ENCODE results near the gene MYO9B.

Gene MYO9B

GRCh38 chr19:17171874-17172273 lies 96.3 kb downstream of the MYO9B start:
- H3F3A ChIP-seq (ENCODE audit: insufficient read depth): no peaks in the 10 kb centered on the region
- H3K27me3 ChIP-seq (ENCODE audit: low read length): no peaks in the 10 kb centered on the region
- no peaks in the 10 kb centered on the region for H3K9me3 ChIP-seq (ENCODE audit: insufficient read depth, low read length)
- H3K27ac ChIP-seq (ENCODE audit: low read depth, low read length): no peak overlapping the region
- H3K9me2 ChIP-seq (replicated peaks; ENCODE audit: insufficient read depth, low read length): no peaks in the 10 kb centered on the region
- no peak for TF ChIP-seq EZH2phosphoT487 (conservative IDR thresholded peaks at IDR 0.05; ENCODE audit: low read length)
- TF ChIP-seq, protein P1, sequence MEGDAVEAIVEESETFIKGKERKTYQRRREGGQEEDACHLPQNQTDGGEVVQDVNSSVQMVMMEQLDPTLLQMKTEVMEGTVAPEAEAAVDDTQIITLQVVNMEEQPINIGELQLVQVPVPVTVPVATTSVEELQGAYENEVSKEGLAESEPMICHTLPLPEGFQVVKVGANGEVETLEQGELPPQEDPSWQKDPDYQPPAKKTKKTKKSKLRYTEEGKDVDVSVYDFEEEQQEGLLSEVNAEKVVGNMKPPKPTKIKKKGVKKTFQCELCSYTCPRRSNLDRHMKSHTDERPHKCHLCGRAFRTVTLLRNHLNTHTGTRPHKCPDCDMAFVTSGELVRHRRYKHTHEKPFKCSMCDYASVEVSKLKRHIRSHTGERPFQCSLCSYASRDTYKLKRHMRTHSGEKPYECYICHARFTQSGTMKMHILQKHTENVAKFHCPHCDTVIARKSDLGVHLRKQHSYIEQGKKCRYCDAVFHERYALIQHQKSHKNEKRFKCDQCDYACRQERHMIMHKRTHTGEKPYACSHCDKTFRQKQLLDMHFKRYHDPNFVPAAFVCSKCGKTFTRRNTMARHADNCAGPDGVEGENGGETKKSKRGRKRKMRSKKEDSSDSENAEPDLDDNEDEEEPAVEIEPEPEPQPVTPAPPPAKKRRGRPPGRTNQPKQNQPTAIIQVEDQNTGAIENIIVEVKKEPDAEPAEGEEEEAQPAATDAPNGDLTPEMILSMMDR (IDR thresholded peaks at IDR 0.05; ENCODE audit: insufficient read depth, low read length, poor library complexity, severe bottlenecking): no peak
- no peaks in the 10 kb centered on the region for H4K20me1 ChIP-seq (ENCODE audit: low read depth, low read length)
- 0 out of 2 replicates have a peak, but pooled peaks cover 3% of the 10 kb centered on the region for H3K36me3 ChIP-seq (ENCODE audit: low read length)
- H2AFZ ChIP-seq (ENCODE audit: low read depth, low read length, severe bottlenecking): no peak overlapping the region
- no peak overlapping the region for H3K9ac ChIP-seq (ENCODE audit: low read length)
- no peaks in the 10 kb centered on the region for H3K79me2 ChIP-seq (ENCODE audit: insufficient read depth, low read length)
- no peak overlapping the region for H3K4me3 ChIP-seq (ENCODE audit: insufficient read depth, low read length, poor library complexity, severe bottlenecking)
- no peak overlapping the region for H3K4me2 ChIP-seq (ENCODE audit: low read depth, low read length, poor library complexity, severe bottlenecking)

DNA sequence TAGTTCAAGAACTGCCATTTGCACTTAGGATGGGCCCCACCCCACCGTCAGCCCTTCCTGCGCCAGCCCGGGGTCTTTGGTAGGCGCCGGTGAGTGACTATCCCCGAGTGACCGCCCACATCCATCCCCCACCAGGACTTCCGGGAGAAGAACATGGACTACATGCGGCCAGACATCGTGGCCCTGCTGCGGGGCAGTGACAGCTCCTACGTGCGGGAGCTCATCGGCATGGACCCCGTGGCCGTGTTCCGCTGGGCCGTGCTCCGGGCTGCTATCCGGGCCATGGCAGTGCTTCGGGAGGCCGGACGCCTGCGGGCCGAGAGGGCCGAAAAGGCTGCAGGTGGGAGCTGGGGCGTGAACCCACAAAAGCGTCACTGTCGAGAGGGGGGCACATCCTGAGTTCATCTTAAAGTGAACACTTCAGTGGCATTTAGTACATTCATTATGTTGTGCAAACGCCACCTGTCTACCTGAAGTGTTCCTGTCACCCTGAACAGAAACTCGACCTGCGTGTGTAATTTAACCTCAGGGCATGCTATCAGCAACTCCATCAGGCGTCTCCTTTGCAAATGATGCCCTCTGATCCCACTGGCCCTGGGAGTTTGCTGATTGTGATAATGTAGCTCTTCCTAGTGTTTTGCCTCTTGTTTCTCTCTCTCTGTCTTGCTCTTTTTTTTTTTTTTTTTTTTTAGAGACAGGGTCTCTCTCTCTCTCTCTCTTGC lies 97.2 kb downstream of the MYO9B start:
- Histone ChIP-seq H3K4me3 (ENCODE audit: insufficient read depth, low read length, poor library complexity, severe bottlenecking) (no peak overlapping the region), H3K27me3 (ENCODE audit: low read length) (no peaks in the 10 kb centered on the region), H3F3A (ENCODE audit: insufficient read depth) (no peaks in the 10 kb centered on the region), H3K79me2 (ENCODE audit: insufficient read depth, low read length) (no peaks in the 10 kb centered on the region), H2AFZ (ENCODE audit: low read depth, low read length, severe bottlenecking) (no peak overlapping the region), H3K4me2 (ENCODE audit: low read depth, low read length, poor library complexity, severe bottlenecking) (no peak overlapping the region), H3K9me2 (replicated peaks; ENCODE audit: insufficient read depth, low read length) (no peaks in the 10 kb centered on the region), H3K36me3 (ENCODE audit: low read length) (0 out of 2 replicates have a peak, but pooled peaks cover 3% of the 10 kb centered on the region), H3K9ac (ENCODE audit: low read length) (no peak overlapping the region), H4K20me1 (ENCODE audit: low read depth, low read length) (no peaks in the 10 kb centered on the region), H3K9me3 (ENCODE audit: insufficient read depth, low read length) (no peaks in the 10 kb centered on the region), H3K27ac (ENCODE audit: low read depth, low read length) (no peak overlapping the region)
- TF ChIP-seq, protein P1 (IDR thresholded peaks at IDR 0.05; ENCODE audit: insufficient read depth, low read length, poor library complexity, severe bottlenecking): no peak
- no peak for TF ChIP-seq EZH2phosphoT487 (conservative IDR thresholded peaks at IDR 0.05; ENCODE audit: low read length)

GRCh38 chr19:17178291-17178690 lies 102.7 kb downstream of the MYO9B start:
- Histone ChIP-seq H3K4me2 (ENCODE audit: low read depth, low read length, poor library complexity, severe bottlenecking) (no peak overlapping the region), H3K27ac (ENCODE audit: low read depth, low read length) (no peak overlapping the region), H3K9me2 (replicated peaks; ENCODE audit: insufficient read depth, low read length) (no peaks in the 10 kb centered on the region), H3F3A (ENCODE audit: insufficient read depth) (no peaks in the 10 kb centered on the region), H3K9ac (ENCODE audit: low read length) (no peak overlapping the region), H3K79me2 (ENCODE audit: insufficient read depth, low read length) (no peaks in the 10 kb centered on the region), H3K4me3 (ENCODE audit: insufficient read depth, low read length, poor library complexity, severe bottlenecking) (no peak overlapping the region), H4K20me1 (ENCODE audit: low read depth, low read length) (no peaks in the 10 kb centered on the region), H3K36me3 (ENCODE audit: low read length) (no peaks in the 10 kb centered on the region), H3K9me3 (ENCODE audit: insufficient read depth, low read length) (no peaks in the 10 kb centered on the region), H2AFZ (ENCODE audit: low read depth, low read length, severe bottlenecking) (no peak overlapping the region), H3K27me3 (ENCODE audit: low read length) (no peaks in the 10 kb centered on the region)
- TF ChIP-seq EZH2phosphoT487 (conservative IDR thresholded peaks at IDR 0.05; ENCODE audit: low read length): no peak
- TF ChIP-seq, protein P1 (IDR thresholded peaks at IDR 0.05; ENCODE audit: insufficient read depth, low read length, poor library complexity, severe bottlenecking): no peak
